ENCODE measurements around the gene C14orf39. TPM values are rescaled to one million over a fixed set of nuclear protein-coding genes. Genes with fewer than 3 reads are reported as not detected.
"Not testable (repeated sequence)": the region's sequence is repeated elsewhere in the genome, so short reads cannot be mapped to it uniquely, and the experiment has no call there.

C14orf39 gene
- total and polyA plus RNA-seq, 2 experiments from 2014 or later = 0.37 TPM; not detected in 1

GRCh38 chr14:60482743-60483142, 3.1 kb downstream of the C14orf39 start:
- H3K9me3 ChIP-seq (ENCODE audit: low read depth) = no peaks in the 10 kb centered on the region
- H3K27ac ChIP-seq = no peak overlapping the region
- DNase-seq (ENCODE audit: low spot score) = no peak
- 62% methylated on average over 1 of the region's 1 CpG for WGBS (ENCODE audit: low lambda C conversion rate, missing lambda C conversion rate)
- H3K27me3 ChIP-seq = peaks cover 45% of the 10 kb centered on the region
- no peak overlapping the region for H2AFZ ChIP-seq
- no peaks in the 10 kb centered on the region for H3K9me2 ChIP-seq (replicated peaks; ENCODE audit: insufficient read depth)
- TF ChIP-seq CTCF (IDR thresholded peaks at IDR 0.05; ENCODE audit: poor library complexity) (no peak), EZH2 (IDR thresholded peaks at IDR 0.05; ENCODE audit: borderline replicate concordance) (no peak)
- H3K4me2 ChIP-seq = no peak overlapping the region
- no peaks in the 10 kb centered on the region for H3K79me2 ChIP-seq
- no peak overlapping the region for H3K4me3 ChIP-seq
- H3K4me1 ChIP-seq (ENCODE audit: insufficient read depth) = no peaks in the 10 kb centered on the region
- H3K36me3 ChIP-seq (replicated peaks; ENCODE audit: insufficient read depth, low read depth) = no peaks in the 10 kb centered on the region
- H4K20me1 ChIP-seq (ENCODE audit: insufficient read depth, poor library complexity, severe bottlenecking) = no peaks in the 10 kb centered on the region

- H3K36me3 ChIP-seq (replicated peaks; ENCODE audit: insufficient read depth, low read depth); H3K79me2 ChIP-seq; H3K4me3 ChIP-seq; H3K9me2 ChIP-seq (replicated peaks; ENCODE audit: insufficient read depth); H4K20me1 ChIP-seq (ENCODE audit: insufficient read depth, poor library complexity, severe bottlenecking); H2AFZ ChIP-seq; H3K4me1 ChIP-seq (ENCODE audit: insufficient read depth); H3K27ac ChIP-seq; H3K9me3 ChIP-seq (ENCODE audit: low read depth); H3K4me2 ChIP-seq; DNase-seq (ENCODE audit: low spot score): not testable (repeated sequence)
- peaks cover 20% of the 10 kb centered on the region for H3K27me3 ChIP-seq
- 96% methylated on average over 7 of the region's 7 CpGs for WGBS (ENCODE audit: low lambda C conversion rate, missing lambda C conversion rate)
These were observed 5.6 kb downstream of the C14orf39 start for GRCh38 chr14:60480248-60480647.

GRCh38 chr14:60455875-60456274, 30.0 kb downstream of the C14orf39 start:
- H2AFZ ChIP-seq = no peak overlapping the region
- no peaks in the 10 kb centered on the region for H3K9me2 ChIP-seq (replicated peaks; ENCODE audit: insufficient read depth)
- no peaks in the 10 kb centered on the region for H3K79me2 ChIP-seq
- no peak overlapping the region for H3K4me3 ChIP-seq
- H3K9me3 ChIP-seq (ENCODE audit: low read depth) = no peaks in the 10 kb centered on the region
- H3K36me3 ChIP-seq (replicated peaks; ENCODE audit: insufficient read depth, low read depth) = no peaks in the 10 kb centered on the region
- TF ChIP-seq EZH2phosphoT487 (IDR thresholded peaks at IDR 0.05; ENCODE audit: low read depth, severe bottlenecking, unreplicated experiment) (no peak), CTCF (IDR thresholded peaks at IDR 0.05; ENCODE audit: poor library complexity) (no peak), EZH2 (IDR thresholded peaks at IDR 0.05; ENCODE audit: borderline replicate concordance) (no peak)
- H4K20me1 ChIP-seq (ENCODE audit: insufficient read depth, poor library complexity, severe bottlenecking) = no peaks in the 10 kb centered on the region
- H3K4me1 ChIP-seq (ENCODE audit: insufficient read depth) = no peaks in the 10 kb centered on the region
- no peak overlapping the region for H3K4me2 ChIP-seq
- H3K27ac ChIP-seq = no peak overlapping the region
- no peaks in the 10 kb centered on the region for H3K27me3 ChIP-seq
- DNase-seq (ENCODE audit: low spot score) = no peak
- 72% methylated on average over 4 of the region's 4 CpGs for WGBS (ENCODE audit: low lambda C conversion rate, missing lambda C conversion rate)

- Histone ChIP-seq H3K79me2 (no peaks in the 10 kb centered on the region), H3K9me3 (ENCODE audit: low read depth) (no peaks in the 10 kb centered on the region), H2AFZ (no peak overlapping the region), H4K20me1 (ENCODE audit: insufficient read depth, poor library complexity, severe bottlenecking) (no peaks in the 10 kb centered on the region), H3K27me3 (no peaks in the 10 kb centered on the region), H3K36me3 (replicated peaks; ENCODE audit: insufficient read depth, low read depth) (no peaks in the 10 kb centered on the region), H3K4me3 (no peak overlapping the region), H3K4me1 (ENCODE audit: insufficient read depth) (no peaks in the 10 kb centered on the region), H3K9me2 (replicated peaks; ENCODE audit: insufficient read depth) (no peaks in the 10 kb centered on the region), H3K27ac (no peak overlapping the region), H3K4me2 (no peak overlapping the region)
- no peak for TF ChIP-seq CTCF (IDR thresholded peaks at IDR 0.05; ENCODE audit: poor library complexity)
- no peak for TF ChIP-seq EZH2 (IDR thresholded peaks at IDR 0.05; ENCODE audit: borderline replicate concordance)
- no peak for TF ChIP-seq EZH2phosphoT487 (IDR thresholded peaks at IDR 0.05; ENCODE audit: low read depth, severe bottlenecking, unreplicated experiment)
- 41% methylated on average over 2 of the region's 2 CpGs for WGBS (ENCODE audit: low lambda C conversion rate, missing lambda C conversion rate)
- no peak for DNase-seq (ENCODE audit: low spot score)
These were observed 55.6 kb downstream of the C14orf39 start for GRCh38 chr14:60430276-60430675.
